Medulla oblongata (tissue), 1 donor: ENCODE measurements around the gene STK17A.
"Not testable (repeated sequence)": the region's sequence is repeated elsewhere in the genome, so short reads cannot be mapped to it uniquely, and the experiment has no call there.

Source experiments
- DNase-seq: peaks from one replicate; pipeline ENCODE4 v3.0.0-alpha.2; 2015; ENCODE audit errors: extremely low spot score

Gene STK17A

GRCh38 chr7:43596426-43596825 lies 13.5 kb downstream of the STK17A start:
- not testable (repeated sequence) for DNase-seq

GRCh38 chr7:43600056-43600455 lies 17.1 kb downstream of the STK17A start:
- DNase-seq: no peak

GRCh38 chr7:43602256-43602655 lies 19.3 kb downstream of the STK17A start:
- DNase-seq: no peak

GRCh38 chr7:43604251-43604650 lies 21.3 kb downstream of the STK17A start:
- DNase-seq: no peak

DNA sequence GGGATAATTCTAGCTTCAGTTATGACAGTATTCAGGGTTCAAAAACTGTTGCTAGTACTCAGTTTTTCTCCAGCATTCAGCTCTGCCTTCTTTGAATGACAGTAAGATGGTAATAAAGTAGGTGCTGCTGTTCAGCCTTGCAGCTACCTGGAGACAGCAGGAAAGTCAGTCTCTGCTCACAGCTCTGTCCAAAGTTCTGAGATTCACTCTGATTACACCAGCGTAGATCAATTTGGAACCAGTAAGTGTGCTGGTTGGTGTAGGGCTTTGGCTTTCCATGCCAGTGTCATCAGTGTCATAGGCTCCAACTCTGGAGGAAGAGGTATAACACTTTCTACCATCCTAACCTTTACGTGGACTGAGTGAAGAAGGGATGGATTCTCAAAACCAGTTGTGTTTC lies 26.2 kb downstream of the STK17A start:
- no peak for DNase-seq

GRCh38 chr7:43612128-43612527 lies 29.2 kb downstream of the STK17A start:
- DNase-seq: no peak

GRCh38 chr7:43612599-43613589 lies 30.0 kb downstream of the STK17A start:
- DNase-seq: peak; percentile 25

DNA sequence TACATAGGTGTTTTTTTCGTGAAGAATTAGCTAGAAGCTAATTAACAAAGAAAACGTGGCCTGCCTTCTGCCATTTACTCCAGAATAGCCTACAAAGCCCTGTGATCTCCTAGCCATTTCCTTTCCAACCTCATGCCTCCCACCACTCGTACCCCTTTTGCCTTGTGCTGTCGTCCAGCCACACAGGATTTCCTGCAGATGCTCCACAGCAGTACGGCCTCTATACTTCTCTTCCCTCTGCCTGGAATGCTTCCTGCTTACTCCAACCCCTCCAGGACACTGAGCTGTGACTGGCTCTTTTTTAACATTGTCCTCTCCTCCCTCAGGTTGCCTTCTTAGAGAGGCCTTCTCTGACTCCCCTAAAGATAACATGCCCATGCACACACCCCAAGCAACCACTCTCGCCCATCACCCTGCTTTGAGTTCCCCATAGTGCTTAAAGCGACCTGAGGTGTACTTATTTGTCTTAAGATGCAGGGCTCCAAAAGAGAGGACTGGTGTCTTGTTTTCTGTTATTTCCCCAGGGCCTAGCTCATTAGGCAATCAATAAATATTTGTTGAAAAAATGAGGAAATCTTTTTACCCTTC lies 32.7 kb downstream of the STK17A start:
- DNase-seq: no peak

DNA sequence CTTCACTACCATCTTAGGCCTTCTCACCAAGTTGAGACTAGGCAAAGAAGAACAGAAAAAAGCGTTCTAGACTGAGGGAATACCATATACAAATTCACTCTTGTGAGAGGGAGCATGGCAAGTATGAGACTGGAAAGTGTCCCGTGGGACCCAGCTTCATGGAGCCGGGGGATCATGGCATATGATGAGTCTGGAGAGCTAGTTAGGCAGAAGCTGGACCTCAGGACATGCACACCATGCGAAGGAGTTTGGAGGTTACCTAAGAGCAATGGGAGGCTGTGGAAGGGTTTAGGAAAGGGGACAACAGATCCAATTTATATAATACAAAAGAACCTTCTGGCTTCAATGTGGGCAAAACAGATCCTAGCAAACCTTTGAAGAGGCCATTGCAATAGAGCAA lies 34.1 kb downstream of the STK17A start:
- no peak for DNase-seq

- no peak for DNase-seq
Observed at GRCh38 chr7:43618073-43618472, 35.2 kb downstream of the STK17A start.

DNA sequence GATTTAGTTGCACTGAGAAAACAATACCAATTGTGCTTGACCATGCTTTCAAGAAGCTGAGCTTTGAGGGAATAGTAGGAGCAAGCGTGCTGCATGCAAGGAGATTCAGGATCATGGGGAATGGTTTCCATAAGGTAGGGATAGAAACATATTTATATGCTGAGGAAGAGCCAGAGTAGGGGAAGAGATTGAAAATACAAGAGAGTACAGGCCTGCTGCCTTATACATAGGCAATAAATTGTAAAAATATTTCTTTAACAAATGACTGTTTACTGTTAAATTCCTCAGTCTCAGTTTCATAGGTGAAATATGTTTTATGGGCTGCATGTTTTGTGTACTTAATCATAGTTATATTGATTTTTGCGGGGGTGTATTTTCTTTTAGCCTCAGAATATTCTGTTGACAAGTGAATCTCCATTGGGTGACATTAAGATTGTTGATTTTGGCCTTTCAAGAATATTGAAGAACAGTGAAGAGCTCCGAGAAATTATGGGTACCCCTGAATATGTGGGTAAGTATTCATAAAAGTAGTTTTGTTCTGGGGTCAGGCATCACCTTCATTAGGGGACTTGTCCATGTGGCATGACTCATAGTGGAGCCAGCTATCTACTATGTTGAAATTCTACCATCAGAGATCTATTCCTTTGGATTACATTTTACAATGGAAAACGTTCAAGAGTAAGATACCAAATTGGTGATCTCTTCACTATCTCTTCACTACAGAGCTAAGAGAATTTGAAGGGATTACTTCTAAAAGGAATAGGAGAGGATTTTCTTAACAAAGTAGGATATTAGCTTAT lies 36.5 kb downstream of the STK17A start:
- no peak for DNase-seq

- DNase-seq: no peak
Observed at GRCh38 chr7:43621729-43622448, 39.0 kb downstream of the STK17A start.

GRCh38 chr7:43624156-43624555 lies 41.2 kb downstream of the STK17A start:
- DNase-seq: no peak

- no peak for DNase-seq
Observed at GRCh38 chr7:43625453-43625852, 42.5 kb downstream of the STK17A start.

DNA sequence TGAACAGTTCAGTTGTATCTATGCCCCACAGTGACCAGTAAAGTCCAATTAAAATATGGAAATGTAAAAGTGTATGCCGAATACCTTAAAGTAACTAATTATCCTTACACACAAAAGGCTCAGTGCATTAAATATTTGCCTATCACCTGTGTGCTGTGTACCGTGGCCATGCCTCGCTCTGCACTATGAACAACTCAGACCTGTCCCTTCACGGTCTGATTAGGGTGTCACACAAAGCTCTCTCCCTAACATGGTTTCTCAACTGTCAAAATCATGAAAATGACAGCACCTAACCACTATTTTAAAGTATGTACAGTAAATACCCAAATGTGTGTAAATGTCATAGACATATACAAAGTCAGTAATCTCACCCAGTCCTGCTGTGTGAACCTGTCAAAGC lies 43.1 kb downstream of the STK17A start:
- no peak for DNase-seq

- no peak for DNase-seq
Observed at GRCh38 chr7:43626695-43627094, 43.8 kb downstream of the STK17A start.

DNA sequence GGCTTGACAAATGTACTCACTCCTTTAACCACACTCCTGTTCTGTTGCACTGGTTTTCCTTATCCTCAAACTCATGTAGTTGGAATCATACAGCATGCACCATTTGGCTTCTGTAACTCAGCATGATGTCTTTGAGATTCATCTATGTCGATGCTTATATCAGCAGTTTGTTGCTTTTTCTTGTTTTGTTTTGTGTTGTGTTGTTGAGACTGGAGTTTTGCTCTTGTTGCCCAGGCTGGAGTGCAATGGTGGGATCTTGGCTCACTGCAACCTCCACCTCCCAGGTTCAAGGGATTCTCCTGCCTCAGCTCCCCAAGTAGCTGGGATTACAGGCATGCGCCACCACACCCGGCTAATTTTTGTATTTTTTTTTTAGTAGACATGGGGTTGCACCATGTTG lies 44.9 kb downstream of the STK17A start:
- DNase-seq: not testable (repeated sequence)

DNA sequence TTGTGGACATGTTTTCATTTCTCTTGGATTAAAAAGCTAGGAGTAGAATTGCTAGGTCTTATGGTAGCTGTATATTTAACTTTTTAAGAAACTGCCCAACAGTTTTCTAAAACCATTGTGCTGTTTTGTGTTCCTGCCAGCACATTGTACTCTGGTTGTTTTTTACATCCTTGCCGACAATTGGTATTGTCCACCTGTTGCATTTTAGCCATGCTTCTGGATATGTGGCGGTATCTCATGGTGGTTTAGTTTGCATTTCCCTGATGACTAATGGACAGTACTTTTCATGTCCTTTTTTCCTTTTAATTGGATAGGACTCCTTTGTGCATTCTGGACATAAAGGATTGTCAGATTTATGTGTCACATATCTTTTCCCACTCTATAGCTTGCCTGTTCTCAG lies 45.5 kb downstream of the STK17A start:
- no peak for DNase-seq

DNA sequence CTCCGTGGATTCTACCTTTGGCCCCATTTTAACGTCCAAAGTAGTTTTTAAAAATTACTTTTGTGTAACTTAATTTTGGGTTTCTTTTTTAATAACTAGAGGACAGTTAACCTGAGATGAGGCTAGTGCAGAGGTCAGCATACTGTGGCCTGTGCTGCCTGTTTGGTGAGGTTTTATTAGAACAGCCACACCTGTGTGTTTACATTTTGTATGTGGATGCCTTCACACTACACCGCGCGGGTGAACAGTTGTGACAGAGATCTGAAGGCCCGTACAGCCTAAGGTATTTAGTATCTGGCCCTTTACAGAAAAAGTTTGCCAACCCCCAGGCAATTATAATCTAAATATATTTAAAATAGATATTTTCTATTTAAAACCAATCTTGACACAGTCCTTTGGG lies 46.9 kb downstream of the STK17A start:
- DNase-seq: no peak

GRCh38 chr7:43630482-43630881 lies 47.6 kb downstream of the STK17A start:
- no peak for DNase-seq

DNA sequence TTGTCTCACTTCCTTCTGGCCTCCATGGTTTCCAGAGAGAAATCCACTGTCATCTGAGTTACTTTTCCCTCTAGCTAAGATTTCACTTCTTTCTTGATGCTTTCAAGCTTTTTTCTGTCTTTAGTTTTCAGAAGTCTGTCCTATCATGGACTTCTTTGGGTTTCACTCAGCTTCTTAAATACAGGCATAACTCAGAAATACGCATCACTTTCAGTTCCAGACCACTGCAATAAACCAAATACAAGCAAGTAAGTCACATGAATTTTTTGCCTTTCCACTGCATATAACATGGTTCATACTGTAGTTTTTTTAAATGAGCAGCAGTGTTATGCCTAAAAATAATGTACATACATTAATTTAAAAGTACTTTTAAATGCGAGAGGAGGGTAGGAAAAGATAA lies 48.7 kb downstream of the STK17A start:
- DNase-seq: no peak

GRCh38 chr7:43632746-43633145 lies 49.8 kb downstream of the STK17A start:
- no peak for DNase-seq
